NCI-H1092 treated with DMSO at 0.1 percent for 48 hours (cell line): Measurements from ENCODE around the gene FGF14.

Experiments
- DNase-seq: peaks from one replicate; lab custom pipeline; 2025; lab: John Stamatoyannopoulos, UW

FGF14 gene

GRCh38 chr13:101925731-101926130, 476.1 kb downstream of the FGF14 start:
- DNase-seq, result peak; percentile 63

GRCh38 chr13:101919541-101920181, 482.2 kb downstream of the FGF14 start:
- DNase-seq, result peak; percentile 90

- peak; percentile 99 for DNase-seq
These were observed 483.8 kb downstream of the FGF14 start for GRCh38 chr13:101917833-101918661.

- DNase-seq, result peak; percentile 94
These were observed 484.4 kb downstream of the FGF14 start for GRCh38 chr13:101917475-101917810.

DNA sequence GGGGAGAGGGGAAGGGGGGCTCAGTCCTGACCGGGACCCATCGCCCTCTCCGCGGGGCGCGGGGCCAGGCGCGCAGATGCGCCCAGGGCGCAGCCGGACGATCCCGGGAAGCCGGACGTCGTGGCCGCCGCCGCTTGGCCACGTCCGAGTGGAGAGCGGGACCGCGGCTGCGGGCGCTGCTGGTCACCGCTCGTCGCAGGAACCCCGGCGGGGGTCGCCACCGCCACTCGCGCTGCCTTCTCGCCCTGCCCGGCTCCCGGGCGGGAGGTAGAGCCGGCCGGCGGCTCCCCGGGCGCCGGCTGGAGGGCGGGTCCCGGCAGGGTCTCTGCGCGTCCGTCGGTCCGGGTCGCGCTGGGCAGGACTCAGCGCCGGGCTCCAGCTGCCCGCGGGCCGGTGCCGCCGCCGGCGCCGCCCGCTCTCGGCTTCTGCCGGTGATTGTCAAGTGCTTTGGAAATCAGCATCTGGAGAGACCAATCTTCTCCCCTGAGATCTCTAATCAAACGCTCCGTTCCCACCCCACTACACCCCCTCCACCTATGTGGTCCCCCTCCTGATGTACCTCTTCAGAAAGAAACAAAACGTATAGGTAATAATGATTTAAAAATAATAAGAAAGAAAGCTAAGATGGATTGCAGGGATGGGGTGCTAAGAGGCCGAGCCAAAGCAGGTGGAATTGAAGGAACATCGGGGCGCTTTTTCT, 484.9 kb downstream of the FGF14 start:
- peak; percentile 61 for DNase-seq

DNA sequence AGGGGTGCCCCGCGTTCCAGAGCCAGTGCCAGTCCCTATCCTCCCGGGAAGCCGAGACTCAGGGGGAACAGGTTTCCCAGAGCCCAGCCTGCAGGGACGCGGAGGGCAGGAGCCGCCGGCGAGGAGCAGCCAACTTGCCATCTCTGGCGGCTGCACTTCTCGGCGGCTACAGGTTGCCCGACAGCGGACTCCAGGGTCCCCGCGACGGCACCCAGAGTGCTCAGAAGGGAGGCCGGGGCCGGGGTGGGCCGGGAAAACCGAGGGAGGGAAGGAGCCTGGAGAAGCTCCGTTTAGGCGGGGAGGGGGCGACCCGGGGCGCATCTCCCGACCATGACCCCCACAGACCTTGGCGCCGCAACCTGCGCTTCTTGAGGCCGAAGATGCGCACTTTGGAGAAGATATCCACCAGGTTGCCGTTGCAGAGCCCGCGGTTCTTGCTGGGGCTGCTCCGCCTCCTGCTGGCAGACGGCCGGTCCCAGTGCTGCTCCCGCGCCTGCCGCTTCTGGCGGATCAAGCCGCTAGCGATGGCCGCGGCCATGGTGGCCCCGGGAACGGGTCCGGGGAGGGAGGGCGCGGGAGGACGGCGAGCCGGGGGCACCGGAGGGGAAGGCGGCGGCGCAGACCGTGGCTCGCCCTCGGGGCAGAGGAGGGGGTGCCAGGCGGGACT, 485.6 kb downstream of the FGF14 start:
- peak; percentile 71 for DNase-seq

DNA sequence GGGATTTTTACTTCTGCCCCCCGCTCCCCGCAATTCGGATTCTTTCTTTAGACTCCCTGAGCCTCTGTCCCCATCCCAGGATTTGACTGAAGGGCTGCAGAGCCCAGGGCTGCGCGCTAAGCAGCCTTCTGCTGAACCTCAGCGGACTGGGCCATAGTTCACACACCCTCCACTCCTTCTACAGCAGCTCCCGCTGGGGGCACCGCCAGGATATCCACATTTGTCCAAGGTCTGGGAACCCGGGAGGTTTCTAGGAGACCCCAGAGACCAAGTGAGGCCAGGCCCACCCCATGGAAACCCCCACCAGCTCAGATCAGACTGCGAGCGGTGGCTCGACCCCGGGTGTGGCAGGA, 486.1 kb downstream of the FGF14 start:
- no peak for DNase-seq

DNA sequence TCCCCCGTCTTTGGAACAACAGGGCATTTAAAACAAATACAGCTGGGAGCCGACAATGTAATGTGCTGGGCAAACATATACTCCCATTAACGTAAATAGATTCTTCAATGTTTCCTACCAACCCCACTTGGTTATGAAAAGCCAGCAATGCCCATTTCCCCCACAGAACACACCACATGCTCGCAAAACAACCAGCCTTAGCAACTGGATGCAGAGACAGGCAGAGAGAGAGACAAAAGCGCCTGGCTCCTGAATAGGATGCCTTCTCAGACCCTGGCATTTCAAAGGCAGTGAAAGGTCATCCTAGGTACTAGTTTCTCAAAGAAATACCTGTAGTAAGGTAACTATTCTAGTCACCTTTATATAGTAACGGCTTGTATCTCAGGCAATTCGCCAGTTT, 486.5 kb downstream of the FGF14 start:
- DNase-seq, result peak; percentile 98

GRCh38 chr13:101911752-101912151, 490.1 kb downstream of the FGF14 start:
- no peak for DNase-seq

GRCh38 chr13:101903890-101904289, 498.0 kb downstream of the FGF14 start:
- DNase-seq, result no peak

GRCh38 chr13:101898676-101899075, 503.2 kb downstream of the FGF14 start:
- no peak for DNase-seq

GRCh38 chr13:101896541-101896940, 505.3 kb downstream of the FGF14 start:
- no peak for DNase-seq

DNA sequence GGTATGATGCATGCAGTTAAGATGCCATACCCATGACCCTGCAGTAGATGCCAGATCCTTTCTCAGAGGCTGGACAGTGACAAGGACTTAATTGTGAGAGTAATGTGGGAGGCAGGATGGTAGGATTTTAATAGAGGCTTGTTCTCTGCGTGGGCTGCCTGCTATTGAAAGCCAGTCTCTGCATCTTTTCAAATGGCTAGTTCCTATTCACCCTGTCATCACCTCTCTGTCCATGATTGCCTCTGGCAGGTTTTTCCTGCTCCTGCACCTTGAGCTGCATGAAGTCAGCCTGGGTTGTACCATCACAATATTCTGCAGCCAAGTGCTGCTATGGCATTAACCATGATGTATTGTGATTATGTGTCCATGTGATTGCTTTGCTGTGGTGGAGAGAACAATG, 508.8 kb downstream of the FGF14 start:
- no peak for DNase-seq

GRCh38 chr13:101892296-101892695, 509.6 kb downstream of the FGF14 start:
- DNase-seq, result no peak

DNA sequence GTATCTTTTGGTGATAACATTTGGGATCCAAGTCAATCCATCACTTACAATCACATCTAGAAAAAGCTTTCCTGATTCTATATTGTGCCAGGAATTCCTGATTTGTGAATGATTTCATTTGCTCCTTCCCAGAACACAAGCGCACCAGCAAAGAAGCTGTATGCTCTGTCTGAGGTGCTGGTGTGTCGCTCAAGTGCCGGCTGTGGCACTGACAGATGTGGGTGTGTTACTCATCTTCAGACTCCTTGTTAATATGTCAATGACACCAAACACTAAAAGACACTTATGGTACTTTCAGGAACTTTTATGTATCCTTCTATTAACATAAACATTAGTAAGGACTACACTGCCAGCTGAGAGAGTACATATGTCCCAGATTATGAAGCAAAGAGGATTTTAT, 520.3 kb downstream of the FGF14 start:
- DNase-seq, result no peak

- no peak for DNase-seq
These were observed 521.3 kb downstream of the FGF14 start for GRCh38 chr13:101880581-101880980.

- peak; percentile 56 for DNase-seq
These were observed 524.9 kb downstream of the FGF14 start for GRCh38 chr13:101876951-101877350.

DNA sequence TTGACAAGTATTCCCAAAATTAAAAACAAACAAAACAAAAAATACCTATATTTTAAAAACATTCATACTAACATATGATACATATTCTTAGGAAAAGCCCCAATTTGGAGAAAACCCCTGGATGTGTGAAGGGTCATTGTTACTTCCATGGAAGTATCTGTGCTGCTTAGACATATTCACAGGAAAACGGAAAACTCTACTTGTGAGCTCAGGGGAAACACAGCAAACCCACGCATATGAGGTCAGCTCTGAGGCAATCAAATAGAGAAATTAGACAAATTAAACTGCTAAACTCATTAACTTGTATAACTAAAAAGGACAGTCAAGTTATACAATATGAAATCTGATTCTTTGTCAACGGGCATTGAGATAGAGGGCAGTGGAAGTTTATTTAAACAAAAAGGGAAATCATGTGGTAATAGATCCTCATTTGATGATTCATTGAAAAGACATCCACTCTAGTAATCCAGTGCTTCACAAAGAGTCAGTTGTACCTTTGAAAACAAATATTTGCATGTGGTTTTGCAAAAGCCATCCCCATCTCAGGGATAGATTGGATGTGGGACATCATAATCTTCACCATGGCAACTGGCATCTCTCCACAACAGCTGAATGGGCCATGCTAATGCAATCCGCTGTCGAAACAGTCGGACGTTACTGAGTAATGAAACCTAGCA, 526.0 kb downstream of the FGF14 start:
- peak; percentile 100 for DNase-seq

DNA sequence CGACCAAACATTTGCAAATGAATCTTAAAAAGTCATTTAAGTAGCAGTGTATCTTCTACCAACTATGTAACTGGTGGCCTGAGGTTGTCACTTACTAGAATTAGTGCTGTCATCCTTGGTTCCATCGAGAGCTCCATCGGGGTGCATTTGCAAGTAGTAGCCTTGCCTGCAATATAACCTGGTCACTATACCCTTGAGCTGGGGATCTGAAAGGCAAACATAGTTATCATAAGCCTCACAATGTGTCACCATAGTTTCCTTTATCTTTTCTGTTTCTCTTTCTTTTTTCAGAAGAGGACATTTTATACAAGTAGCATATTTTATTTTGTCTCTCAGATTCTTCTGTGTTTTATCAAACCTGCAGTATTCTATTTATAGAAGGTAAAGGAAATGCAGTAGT, 526.8 kb downstream of the FGF14 start:
- DNase-seq, result peak; percentile 80

DNA sequence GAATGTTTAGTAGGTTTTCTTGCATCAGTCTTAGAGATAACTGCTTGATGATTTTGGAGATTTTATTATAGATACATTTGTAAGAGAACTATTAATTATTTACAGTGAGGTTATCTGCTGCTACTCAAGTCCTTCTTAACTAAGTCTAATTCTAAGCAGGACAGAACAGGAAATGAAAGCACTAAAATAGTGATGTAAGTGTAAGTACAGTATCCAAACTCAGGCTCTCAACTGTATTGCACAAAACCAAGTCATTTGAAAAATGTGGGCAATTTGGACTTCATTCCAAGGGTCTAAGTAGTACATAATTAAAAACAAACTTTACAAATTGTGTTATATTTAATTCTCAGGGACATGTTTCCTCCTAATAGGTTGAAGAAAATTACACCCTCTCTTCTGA, 532.3 kb downstream of the FGF14 start:
- peak; percentile 49 for DNase-seq

DNA sequence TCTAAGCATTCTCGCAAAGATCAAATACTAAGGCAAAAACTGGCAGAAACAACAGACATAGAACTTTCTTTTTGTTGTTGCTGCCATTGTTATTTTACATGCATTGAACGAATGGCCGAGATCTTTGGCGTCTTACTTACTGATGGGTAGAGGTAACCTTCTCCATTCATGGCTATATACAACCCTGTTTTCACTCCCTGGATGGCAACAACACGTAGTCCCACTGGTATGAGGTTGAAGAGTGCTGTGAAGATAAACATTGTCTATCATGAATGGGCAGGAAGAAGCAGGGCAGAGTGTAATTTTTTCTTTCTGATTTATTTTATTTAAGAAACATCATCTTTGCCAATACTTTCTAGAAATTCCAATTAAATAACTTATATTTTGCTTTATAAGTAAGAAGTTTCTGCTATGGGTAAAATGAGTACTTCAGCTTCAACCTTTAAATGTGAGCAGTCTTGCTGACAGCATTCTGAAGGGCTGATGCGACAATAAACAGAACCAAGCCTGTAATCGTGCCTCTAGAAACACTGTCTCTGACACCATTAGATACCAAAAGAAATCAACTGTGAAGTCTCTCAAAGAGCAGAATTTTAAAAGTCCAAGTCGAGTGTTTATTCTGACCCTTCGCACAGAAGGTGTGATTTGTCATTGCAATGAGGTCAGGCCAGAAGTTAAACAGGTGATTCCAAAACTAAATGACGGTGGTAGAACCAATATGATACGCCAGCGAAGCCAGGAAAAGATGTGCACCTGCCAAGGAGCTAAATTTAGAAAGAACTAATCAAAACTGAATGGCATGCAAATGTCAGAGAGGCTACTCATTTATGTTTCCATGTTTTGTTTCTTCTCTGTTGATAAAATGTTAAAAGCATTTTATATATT, 533.0 kb downstream of the FGF14 start:
- peak; percentile 80 for DNase-seq
